NCI-H2196 (cell line): ENCODE data around the gene DNPH1.

ENCODE experiments used
- DNase-seq: peaks from one replicate; lab custom pipeline; 2025; ENCODE audit not compliant: unreplicated experiment; lab: John Stamatoyannopoulos, UW

The DNPH1 gene

GRCh38 chr6:43263314-43264178 lies 34.3 kb upstream of the DNPH1 start:
- DNase-seq: peak; percentile 74

GRCh38 chr6:43262780-43263313 lies 33.6 kb upstream of the DNPH1 start:
- DNase-seq: no peak

DNA sequence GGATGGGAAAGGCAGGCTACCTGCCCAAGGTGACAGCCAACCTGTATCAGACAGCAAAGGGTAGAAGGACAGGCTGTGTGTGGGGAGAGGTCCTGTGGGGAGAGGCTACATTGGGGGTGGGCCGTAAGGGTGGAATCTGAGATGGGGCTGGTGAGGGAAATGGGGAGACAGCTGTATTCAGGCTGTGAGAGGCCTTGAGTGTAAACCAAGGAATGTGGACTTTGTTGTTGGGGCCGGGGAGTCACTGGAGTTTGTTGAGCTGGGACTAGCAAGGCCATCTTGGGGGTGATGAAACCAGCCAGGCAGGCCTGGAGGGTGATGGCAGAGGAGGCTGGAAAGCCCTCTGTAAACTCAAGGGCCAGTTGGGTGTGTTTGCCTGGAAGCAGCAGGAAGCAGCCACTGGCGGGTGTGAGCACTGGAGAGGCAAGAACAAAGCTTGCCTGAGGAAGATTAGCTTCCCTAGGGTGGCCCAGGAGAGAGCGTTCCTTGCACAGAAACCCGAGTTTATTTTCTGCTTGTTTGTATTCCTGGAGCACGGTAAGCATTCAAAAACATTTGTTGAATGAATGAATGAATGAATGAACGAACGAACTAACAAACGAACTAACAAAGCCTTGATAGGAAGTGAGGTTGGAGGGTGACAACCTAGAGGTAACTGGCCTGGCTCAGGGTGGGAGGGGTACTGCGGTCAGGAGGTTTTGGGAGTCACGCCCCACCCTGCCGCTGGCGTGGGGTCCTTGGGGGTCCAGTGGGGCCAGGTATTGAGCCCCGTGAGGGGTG lies 32.9 kb upstream of the DNPH1 start:
- DNase-seq: no peak

- no peak for DNase-seq
Observed at GRCh38 chr6:43261198-43261597, 31.9 kb upstream of the DNPH1 start.

GRCh38 chr6:43260791-43261190 lies 31.5 kb upstream of the DNPH1 start:
- no peak for DNase-seq

GRCh38 chr6:43258807-43259686 lies 29.8 kb upstream of the DNPH1 start:
- DNase-seq: no peak

DNA sequence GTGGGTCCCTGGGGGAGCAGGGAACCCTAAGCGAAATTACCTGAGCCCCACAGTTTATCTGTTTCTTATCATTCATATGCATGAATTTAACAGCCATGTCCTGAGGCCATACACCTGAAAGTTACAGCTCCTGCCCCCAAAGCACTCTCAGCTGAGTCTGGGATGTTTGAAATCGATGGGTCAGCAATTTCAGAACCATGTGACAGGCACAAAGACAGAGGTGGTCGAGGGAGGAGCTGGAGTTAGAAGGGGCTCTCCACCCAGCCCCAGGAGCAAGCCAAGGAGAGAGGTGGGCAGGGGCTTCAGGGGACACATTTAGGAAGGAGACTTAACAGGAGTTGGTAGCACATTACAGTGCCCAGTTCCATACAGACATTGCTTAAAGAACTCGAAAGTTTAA lies 28.9 kb upstream of the DNPH1 start:
- no peak for DNase-seq

DNA sequence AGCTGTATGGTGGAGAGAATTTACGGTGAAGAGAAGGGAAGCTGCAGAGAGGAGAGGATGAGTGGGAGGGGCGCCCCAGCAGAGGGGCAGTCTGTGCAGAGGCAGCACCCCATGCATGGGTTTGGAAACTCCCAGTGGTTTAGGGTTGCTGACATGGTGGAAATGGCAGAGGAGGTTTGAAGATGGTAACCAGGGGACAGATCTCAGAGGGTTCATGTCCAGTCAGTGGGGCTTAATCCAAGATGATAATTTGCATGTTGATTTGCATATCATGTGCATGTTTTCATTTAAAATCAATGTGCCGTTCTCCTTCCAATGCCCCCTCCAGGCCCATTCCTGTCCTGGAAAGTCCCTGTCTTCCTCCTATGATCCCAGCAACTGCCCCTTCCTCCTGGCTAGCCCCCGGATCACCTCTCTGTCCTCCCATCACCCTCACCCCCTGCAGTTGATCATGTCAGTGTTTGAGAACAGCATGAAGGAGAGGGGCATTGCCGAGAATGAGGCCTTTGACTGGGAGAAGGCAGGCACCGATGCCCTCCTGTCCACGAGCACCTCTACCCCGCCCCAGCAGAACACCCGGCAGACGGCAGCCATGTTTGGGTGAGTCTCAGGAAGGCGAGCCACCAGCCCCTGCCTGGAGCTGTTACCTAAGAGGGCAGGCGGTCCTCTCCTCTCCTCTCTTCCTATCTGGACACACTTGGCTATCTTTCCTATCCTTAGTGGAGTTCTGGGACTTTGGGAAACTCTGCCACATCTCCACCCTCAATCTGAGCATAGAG lies 28.3 kb upstream of the DNPH1 start:
- DNase-seq: no peak

DNA sequence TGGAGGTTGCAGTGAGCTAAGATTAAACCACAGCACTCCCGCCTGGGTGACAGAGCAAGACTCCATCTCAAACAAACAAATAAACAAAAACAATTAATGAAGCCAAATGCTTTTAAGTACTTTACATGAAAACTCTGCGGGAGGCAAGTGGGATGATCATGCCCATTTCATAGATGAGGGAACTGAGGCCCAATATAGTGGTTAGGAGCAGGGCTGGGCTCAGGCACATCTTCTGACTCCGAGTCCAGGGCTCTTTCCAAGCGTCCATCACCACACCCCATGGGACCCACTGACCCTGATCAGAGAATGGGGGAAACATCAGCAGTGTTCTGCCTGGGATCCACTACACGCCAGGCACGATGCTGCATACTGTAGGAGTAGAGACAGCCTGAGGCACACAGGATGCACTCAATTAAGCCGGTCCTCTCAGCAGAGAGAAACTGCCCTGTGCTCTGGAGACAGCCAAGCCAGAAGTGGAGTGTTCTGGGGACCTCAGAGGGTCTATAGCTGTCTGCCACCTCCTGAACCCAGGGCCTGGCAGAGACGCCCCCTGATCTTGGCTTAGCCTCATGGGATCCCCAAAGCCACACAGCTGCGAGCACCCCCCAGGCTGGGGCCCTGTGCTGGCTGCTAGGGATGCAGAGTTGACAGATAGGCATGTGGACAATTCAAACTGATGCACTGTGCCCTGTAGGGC lies 27.5 kb upstream of the DNPH1 start:
- no peak for DNase-seq

DNA sequence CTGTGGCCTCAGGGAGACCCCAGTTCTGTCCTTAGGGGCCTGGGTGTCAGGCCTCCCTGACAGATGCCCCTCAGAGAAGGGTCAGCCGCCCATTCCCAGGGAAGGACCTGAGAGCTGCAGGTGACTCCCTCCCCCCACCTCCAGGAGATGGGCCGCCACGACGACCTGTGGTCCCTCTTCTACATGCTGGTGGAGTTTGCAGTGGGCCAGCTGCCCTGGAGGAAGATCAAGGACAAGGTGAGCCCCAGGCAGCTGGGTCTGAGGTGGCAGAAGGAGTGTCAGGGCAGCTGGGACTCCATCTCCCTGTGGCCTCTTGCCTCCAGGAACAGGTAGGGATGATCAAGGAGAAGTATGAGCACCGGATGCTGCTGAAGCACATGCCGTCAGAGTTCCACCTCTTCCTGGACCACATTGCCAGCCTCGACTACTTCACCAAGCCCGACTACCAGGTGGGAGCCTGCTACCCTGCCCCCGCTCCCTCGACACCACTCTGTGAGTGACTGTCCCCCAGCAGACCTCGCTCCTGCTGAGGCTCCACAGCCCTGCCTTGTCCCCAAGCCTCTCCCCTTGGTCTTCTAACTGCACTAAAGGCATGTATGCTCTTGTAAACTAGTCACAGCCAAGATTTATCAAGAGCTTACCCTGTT lies 26.2 kb upstream of the DNPH1 start:
- DNase-seq: no peak

DNA sequence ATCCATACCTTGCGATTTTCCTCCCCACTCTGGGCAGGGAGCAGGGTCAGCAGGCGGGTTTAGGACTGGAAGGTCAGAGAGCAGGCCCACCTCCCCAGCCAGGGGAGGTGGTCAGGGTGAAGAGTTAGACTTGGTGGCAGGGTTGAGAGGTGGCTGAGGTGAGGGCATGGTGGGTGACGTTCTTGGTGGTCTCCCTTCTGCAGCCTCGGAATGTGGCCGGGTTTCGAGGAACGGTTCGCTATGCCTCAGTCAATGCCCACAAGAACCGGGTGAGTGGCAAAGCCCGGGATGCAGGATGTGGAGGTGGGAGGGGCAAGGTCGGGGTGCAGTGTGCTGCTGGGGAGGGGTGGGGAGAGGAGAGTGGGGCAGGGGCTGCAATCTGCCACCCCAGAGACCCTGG lies 25.6 kb upstream of the DNPH1 start:
- DNase-seq: no peak

- DNase-seq: no peak
Observed at GRCh38 chr6:43254138-43254817, 25.0 kb upstream of the DNPH1 start.

GRCh38 chr6:43253401-43253800 lies 24.1 kb upstream of the DNPH1 start:
- DNase-seq: no peak

- no peak for DNase-seq
Observed at GRCh38 chr6:43250992-43251373, 21.7 kb upstream of the DNPH1 start.

GRCh38 chr6:43248791-43249190 lies 19.5 kb upstream of the DNPH1 start:
- no peak for DNase-seq

GRCh38 chr6:43248101-43248500 lies 18.8 kb upstream of the DNPH1 start:
- DNase-seq: no peak

DNA sequence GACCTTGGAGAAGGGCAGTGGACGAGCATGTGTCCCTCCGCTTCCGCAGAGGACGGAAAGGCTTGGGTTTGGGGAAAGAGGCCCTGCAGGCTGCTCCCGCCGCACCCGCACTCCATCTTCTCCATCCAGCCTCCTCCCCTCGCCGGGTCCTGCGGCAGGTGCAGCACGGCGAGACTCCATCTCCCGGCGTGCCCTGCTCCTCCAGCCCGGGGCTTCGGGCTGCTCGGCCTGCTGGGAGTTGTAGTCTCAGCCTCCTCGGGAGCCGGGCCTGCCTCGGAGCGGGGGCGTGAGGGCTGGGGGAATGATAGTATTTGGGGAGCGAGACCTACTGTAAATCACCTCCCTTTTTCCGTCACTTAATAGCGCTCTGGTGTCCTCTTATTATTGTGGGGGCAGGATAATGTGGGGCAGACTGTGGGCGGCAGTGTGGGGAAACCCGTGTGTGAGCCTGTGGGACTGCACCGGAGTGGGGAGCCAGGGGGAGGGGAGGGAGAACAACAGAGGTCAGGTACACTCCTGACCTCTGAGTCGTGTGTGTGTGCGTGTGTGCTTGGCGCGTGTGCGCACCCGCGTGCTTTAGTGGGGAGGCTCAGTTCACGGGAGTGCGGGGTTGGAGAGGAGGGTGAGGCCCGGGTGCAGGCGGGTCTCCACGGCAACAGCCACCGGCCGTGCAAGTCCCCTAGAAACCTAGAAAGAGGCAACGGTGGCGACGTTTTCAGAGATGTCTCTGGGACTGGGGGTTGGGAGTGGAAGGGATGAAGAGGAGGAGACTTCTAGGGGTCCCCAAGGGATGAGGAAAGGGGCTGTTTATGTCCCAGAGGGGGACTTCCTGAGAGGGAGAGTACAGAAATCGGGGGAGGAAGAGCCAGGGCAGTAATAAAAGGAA lies 18.1 kb upstream of the DNPH1 start:
- DNase-seq: peak; percentile 95
